ENCODE measurements around the gene GDF10.

Gene GDF10

GRCh38 chr10:47317251-47317650 is 17.3 kb downstream of the GDF10 start:
- DNase-seq: no peak

DNA sequence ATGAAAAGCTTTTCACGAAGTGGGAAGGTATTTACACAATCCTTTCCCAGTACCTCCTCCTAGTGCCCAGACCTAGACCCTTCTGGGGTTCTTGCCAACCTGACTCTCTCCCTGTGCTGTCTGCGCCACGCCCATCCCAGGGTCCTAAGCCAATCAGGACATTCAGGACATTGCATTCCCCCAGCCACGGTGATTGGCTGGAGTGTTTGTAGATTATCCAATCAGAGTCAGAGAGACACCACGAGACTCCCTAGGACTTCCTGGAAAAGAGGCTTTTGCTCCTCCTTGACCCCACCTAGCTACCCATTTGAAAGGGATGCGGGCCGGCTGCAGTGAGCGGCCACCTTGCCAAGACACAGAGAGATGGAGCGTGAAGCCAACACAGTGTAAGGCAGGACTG is 18.7 kb downstream of the GDF10 start:
- DNase-seq: no peak

DNA sequence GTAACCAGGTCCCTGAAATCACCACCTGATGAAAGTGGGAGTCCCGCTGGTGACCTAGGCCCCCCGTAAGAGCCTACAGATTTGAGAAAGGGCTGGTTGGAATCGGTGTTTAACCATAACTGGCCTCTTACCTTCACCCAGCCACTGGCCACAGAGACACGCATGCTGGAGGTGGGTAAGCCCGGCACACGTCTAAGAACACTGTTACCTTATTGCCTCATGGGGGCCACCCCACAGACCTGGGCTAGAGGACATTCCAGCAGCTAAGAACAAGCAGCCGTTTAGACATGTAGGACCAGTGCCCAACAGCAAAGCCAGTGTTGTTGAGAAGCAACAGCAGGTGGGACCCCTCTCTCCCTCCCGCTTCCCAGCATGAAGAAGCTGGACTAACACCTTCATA is 19.8 kb downstream of the GDF10 start:
- DNase-seq: no peak

DNA sequence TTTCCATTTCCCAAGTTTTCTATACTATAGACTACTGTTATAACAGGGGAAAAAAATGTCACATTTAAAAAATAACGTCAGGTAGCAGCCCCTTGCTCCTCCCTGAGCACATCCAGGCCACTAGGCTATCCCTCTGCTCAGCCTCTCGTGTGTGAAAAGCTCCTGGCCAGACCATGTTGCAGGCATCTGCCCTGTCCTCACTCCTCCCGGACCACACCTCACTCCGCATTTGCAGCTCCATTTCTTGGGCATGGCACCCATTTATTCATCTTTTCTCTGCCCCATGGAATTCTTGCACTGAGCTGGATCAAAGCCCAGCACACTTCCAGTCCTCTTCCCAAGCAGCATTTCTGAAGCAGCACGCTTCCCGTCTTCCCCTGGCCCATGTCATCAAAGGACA is 20.8 kb downstream of the GDF10 start:
- no peak for DNase-seq

GRCh38 chr10:47321521-47322195 is 21.7 kb downstream of the GDF10 start:
- no peak for DNase-seq

DNA sequence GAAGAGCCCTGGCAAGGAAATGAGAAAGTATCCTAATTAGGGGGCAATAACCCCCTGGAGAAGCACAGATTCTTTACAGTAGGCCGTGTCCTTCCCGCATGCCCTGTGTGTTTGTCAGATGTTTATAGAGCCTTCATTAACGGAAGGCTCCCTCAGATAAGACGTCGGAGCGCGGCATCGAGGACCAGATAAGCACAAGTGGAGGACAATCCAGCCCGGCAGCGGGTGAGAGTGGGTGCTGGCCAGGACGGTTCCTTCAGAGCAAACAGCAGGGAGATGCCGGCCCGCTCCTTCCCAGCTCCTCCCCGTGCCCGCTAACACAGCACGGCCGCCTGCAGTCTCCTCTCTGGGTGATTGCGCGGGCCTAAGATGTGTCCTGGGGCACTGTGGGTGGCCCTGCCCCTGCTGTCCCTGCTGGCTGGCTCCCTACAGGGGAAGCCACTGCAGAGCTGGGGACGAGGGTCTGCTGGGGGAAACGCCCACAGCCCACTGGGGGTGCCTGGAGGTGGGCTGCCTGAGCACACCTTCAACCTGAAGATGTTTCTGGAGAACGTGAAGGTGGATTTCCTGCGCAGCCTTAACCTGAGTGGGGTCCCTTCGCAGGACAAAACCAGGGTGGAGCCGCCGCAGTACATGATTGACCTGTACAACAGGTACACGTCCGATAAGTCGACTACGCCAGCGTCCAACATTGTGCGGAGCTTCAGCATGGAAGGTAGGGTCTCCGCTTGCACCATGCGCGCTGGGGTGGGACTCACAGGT is 22.5 kb downstream of the GDF10 start, which contains the start of gene GDF2:
Gene GDF2, plus strand, starts transcription at position 155 of the 762 bp plus-strand sequence. Its CDS starts 215 bp downstream, at position 370.
- no peak for DNase-seq

DNA sequence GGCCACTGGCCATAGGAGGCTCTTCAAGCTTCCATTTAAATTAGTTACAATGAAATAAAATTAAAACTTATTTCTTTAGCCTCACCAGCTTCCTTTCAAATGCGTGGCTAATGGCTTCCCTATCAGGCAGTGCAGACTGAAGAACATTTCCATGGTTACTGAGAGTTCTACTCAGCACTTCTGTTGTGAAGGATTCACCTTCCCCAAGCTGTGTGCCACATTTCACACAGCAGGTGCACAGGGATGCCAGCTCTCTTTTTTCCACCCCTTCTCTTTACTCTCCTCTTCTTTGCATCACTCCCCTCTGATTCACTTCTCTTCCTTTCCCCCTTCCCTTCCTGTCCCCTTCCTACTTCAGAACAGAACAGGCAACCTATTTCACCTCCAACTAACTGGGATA is 23.1 kb downstream of the GDF10 start:
- DNase-seq: no peak

DNA sequence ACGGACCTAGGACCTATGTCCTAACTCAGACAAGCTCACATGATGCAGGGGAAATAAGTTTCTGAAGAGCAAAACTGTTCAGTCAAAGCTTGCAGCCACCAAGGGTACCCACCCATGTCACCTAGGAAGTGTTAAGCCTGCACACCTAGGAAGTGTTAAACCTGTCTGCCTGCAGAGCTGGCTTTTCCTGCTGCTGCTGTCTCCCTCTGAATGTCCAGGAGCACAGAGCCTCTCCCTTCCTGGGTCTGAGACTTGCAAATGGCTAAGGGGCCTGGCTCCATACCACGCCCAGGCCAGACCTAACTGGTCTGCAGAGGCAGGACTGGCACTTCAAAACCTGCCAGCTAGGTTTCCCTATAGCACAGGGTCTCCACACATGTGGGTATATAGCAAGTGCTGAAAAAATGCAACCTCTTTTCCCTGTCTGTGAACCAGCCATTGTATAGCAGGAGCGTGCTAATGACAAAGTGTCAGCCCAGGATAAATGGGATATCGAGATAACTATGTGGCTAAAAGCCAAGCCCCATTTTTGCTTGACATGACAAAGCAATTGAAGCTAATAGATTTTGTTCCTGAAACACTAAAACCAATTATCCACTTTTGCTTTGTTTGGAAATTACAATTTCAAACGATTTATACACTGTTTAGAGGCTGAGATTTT is 23.8 kb downstream of the GDF10 start:
- no peak for DNase-seq

DNA sequence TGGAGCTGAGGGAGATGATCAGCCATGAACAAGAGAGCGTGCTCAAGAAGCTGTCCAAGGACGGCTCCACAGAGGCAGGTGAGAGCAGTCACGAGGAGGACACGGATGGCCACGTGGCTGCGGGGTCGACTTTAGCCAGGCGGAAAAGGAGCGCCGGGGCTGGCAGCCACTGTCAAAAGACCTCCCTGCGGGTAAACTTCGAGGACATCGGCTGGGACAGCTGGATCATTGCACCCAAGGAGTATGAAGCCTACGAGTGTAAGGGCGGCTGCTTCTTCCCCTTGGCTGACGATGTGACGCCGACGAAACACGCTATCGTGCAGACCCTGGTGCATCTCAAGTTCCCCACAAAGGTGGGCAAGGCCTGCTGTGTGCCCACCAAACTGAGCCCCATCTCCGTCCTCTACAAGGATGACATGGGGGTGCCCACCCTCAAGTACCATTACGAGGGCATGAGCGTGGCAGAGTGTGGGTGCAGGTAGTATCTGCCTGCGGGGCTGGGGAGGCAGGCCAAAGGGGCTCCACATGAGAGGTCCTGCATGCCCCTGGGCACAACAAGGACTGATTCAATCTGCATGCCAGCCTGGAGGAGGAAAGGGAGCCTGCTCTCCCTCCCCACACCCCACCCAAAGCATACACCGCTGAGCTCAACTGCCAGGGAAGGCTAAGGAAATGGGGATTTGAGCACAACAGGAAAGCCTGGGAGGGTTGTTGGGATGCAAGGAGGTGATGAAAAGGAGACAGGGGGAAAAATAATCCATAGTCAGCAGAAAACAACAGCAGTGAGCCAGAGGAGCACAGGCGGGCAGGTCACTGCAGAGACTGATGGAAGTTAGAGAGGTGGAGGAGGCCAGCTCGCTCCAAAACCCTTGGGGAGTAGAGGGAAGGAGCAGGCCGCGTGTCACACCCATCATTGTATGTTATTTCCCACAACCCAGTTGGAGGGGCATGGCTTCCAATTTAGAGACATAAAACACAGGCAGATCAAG is 25.6 kb downstream of the GDF10 start:
- DNase-seq: no peak

DNA sequence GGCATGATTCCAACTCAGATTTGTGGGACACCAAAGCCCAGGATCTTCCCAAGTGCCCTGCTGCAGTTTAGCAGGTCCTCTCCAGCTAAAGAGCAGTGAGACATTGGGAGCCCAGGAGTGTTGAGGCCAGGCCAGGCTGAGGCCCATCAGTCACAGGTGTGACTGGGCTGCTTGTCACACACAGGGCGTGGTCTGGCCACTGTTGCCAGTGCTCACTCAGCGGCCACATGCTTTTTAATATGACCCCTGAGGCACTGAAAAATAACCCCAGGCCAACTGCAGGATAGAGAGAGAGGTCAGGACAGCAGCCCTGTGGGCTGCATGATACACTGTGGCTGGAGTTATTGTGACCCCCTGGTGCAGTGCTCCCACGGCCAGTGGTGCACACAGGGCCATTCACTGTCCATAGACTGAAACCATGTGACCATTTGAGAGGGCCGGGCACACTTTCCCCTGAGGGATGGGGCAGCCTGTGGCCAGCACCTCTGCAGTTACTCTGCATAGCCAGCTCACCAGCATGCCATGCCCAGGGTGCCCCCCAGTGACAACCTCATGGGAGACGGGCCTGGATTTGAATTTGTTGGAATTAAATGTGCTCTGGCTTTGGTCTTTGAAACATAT is 26.4 kb downstream of the GDF10 start:
- DNase-seq: no peak

DNA sequence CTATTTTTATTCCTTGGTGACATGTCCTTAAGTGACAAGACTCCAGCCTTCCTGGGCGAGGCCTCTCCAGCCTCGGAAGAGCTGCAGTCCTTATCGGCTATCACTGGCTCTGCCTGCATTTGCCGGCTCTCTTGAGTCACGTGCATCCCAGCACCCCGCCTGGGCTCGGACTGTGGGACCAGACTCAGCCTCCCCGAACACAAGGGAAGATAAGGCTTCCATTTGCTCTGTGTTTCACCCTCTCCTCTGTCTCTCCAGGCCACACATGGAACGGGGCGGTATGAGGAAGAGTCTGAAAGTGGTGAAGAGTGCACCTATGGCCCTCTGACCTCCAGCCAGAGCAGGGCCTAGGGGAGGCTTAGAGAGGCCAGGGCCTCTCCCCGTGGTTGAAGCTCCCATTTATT is 26.9 kb downstream of the GDF10 start:
- no peak for DNase-seq

- DNase-seq: no peak
Observed at GRCh38 chr10:47329855-47330254, 29.9 kb downstream of the GDF10 start.

GRCh38 chr10:47330366-47330765 is 30.4 kb downstream of the GDF10 start:
- no peak for DNase-seq

GRCh38 chr10:47330804-47331203 is 30.8 kb downstream of the GDF10 start:
- no peak for DNase-seq

DNA sequence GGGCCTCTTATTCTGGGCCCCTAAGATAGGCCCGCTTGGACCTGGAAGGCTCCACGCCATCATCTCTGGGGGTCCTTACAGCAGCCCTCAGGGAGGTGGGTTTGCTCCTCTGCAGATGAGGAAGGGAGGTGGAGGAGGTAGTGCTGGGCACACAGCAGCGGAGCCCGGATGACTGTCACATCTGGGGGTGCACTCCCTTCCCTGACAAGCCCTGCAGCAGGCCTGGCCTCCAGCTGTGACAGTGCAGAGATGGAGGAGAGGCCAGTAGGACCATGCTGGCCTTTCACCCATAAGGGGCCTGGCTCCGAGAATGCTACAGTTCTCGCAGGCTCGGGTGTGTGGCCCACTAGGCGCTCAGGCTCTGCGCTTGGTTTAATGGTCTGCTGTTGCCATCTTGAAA is 31.5 kb downstream of the GDF10 start:
- DNase-seq: no peak

GRCh38 chr10:47331954-47332353 is 32.0 kb downstream of the GDF10 start:
- no peak for DNase-seq

DNA sequence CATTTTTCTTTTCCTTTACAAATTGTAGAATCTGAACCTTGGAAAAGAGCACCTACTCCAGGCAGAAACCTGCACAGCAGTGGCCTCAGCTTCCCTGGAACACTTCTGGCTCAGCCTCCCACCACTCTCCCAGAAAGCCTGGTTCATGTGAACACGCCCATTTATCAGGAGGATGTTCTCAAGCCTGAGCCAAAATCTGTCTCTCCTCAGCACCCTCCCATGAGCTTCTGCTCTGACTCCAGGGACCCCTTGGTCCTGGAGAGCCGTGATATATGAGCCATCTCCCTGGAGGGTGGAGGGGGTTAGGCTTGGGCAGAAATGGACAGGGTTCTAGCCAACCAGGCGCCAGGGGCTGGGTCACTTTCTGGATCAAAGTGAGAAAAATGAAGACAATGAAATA is 32.4 kb downstream of the GDF10 start:
- DNase-seq: no peak

- DNase-seq: no peak
Observed at GRCh38 chr10:47332946-47333345, 32.9 kb downstream of the GDF10 start.

GRCh38 chr10:47333532-47333931 is 33.5 kb downstream of the GDF10 start:
- no peak for DNase-seq

- DNase-seq: no peak
Observed at GRCh38 chr10:47334466-47335295, 34.7 kb downstream of the GDF10 start.

DNA sequence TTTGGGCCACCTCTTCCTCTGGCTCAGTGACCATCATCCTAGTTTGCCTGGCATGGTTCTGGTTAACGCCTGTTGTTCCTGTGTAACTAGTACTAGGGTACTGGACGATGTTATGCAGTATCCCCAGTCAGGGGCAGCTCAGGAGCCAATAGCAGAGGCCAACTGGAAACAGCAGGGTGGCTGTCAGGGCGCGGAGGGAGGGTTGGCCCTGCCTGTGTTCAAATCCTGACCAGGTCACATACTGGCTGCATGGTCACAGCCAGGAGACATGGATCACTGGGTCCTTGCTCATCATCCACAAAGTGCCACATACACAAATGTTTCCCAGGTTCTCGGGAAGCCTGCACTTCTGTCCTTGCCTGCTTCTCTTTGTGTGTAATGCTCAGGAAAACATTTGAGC is 35.9 kb downstream of the GDF10 start:
- DNase-seq: no peak

All from NCI-H1048 (cell line).